HEK293T (cell line): ENCODE results near the gene TSPAN9.

Experiments
- CTCF ChIA-PET: fragments of 350-600 bp; formaldehyde crosslinking; extraction: SDS; loops from one replicate; lab custom pipeline; 2021; ENCODE audit warnings: antibody characterized with exemption, inconsistent platforms; lab: Yijun Ruan, JAX
- POLR2A ChIA-PET: fragments of 350-600 bp; formaldehyde crosslinking; extraction: SDS; loops from one replicate; lab custom pipeline; 2020; ENCODE audit warnings: antibody characterized with exemption, inconsistent platforms; lab: Yijun Ruan, JAX
- DNase-seq: peaks from one replicate; pipeline ENCODE4 v3.0.0; 2012; ENCODE audit warnings: mixed read lengths; ENCODE audit errors: extremely low spot score
- ARNT ChIP-seq: fragments of 450-650 bp; IDR thresholded peaks from 2 replicates; pipeline ENCODE4 v1.6.1; 2017; ENCODE audit warnings: mild to moderate bottlenecking
- BHLHE40 ChIP-seq: fragments of 450-650 bp; IDR thresholded peaks from 2 replicates; pipeline ENCODE4 v1.6.1; 2016; ENCODE audit warnings: mild to moderate bottlenecking, moderate library complexity, borderline replicate concordance
- CTBP1 ChIP-seq: fragments of 450-650 bp; IDR thresholded peaks from 2 replicates; pipeline ENCODE4 v1.6.1; 2016; ENCODE audit warnings: borderline replicate concordance
- ELF4 ChIP-seq: fragments of 450-650 bp; IDR thresholded peaks from 2 replicates; pipeline ENCODE4 v1.6.1; 2017; ENCODE audit warnings: antibody characterized with exemption
- FOXA1 ChIP-seq: fragments of 450-650 bp; IDR thresholded peaks from 2 replicates; pipeline ENCODE4 v1.6.1; 2016; ENCODE audit warnings: mild to moderate bottlenecking
- FOXK2 ChIP-seq: fragments of 450-650 bp; IDR thresholded peaks from 2 replicates; pipeline ENCODE4 v1.6.1; 2016; ENCODE audit warnings: mild to moderate bottlenecking
- FOXM1 ChIP-seq: fragments of 450-650 bp; IDR thresholded peaks from 2 replicates; pipeline ENCODE4 v1.6.1; 2017; ENCODE audit warnings: mild to moderate bottlenecking, borderline replicate concordance
- HDGF ChIP-seq: fragments of 450-650 bp; IDR thresholded peaks from 2 replicates; pipeline ENCODE4 v1.6.1; 2017; ENCODE audit warnings: antibody characterized with exemption, borderline replicate concordance
- L3MBTL2 ChIP-seq: fragments of 450-650 bp; conservative IDR thresholded peaks from 2 replicates; pipeline ENCODE4 v1.6.1; 2016; ENCODE audit warnings: mild to moderate bottlenecking
- LEF1 ChIP-seq: fragments of 450-650 bp; IDR thresholded peaks from 2 replicates; pipeline ENCODE4 v1.6.1; 2017; ENCODE audit warnings: mild to moderate bottlenecking, borderline replicate concordance
- NFRKB ChIP-seq: fragments of 450-650 bp; IDR thresholded peaks from 2 replicates; pipeline ENCODE4 v1.6.1; 2016; ENCODE audit warnings: mild to moderate bottlenecking, moderate library complexity
- PKNOX1 ChIP-seq: fragments of 450-650 bp; IDR thresholded peaks from 2 replicates; pipeline ENCODE4 v1.6.1; 2016
- SP1 ChIP-seq: fragments of 450-650 bp; IDR thresholded peaks from 2 replicates; pipeline ENCODE4 v1.6.1; 2017
- SUZ12 ChIP-seq: fragments of 450-650 bp; IDR thresholded peaks from 2 replicates; pipeline ENCODE4 v1.6.1; 2016; ENCODE audit warnings: mild to moderate bottlenecking
- TARDBP ChIP-seq: fragments of 450-650 bp; IDR thresholded peaks from 2 replicates; pipeline ENCODE4 v1.6.1; 2016
- ZNF384 ChIP-seq: fragments of 450-650 bp; IDR thresholded peaks from 2 replicates; pipeline ENCODE4 v1.6.1; 2016

The TSPAN9 gene

GRCh38 chr12:3165078-3165980 is 88.2 kb downstream of the TSPAN9 start:
- POLR2A ChIA-PET: no interaction called here
- no peak for TF ChIP-seq FOXM1
- TF ChIP-seq ELF4: no peak
- no peak for TF ChIP-seq L3MBTL2
- no peak for TF ChIP-seq NFRKB
- TF ChIP-seq PKNOX1: no peak
- CTCF ChIA-PET: interaction anchor here (0.6 kb wide), 1 partner anchor 387 kb away, joined by 3 read pairs; no protein-coding TSS in a partner anchor
- DNase-seq: no peak

- TF ChIP-seq FOXA1 (no peak), L3MBTL2 (no peak), FOXK2 (no peak), ELF4 (no peak), SUZ12 (no peak), CTBP1 (no peak), NFRKB (no peak), HDGF (no peak), BHLHE40 (no peak)
- POLR2A ChIA-PET: interaction anchor here (2.0 kb wide), 1 partner anchor 10 kb away, joined by 9 read pairs; no protein-coding TSS in a partner anchor
- CTCF ChIA-PET: interaction anchor here (0.6 to 1.7 kb wide), 2 partner anchors 16 to 35 kb away, joined by 3 to 4 read pairs; no protein-coding TSS in a partner anchor
- DNase-seq: no peak
Observed at GRCh38 chr12:3167636-3168035, 90.5 kb downstream of the TSPAN9 start.

- peak; percentile 38 for DNase-seq
- no peak for TF ChIP-seq L3MBTL2
- no peak for TF ChIP-seq BHLHE40
- CTCF ChIA-PET: interaction anchor here (1.2 kb wide), 1 partner anchor 35 kb away, joined by 5 read pairs; no protein-coding TSS in a partner anchor
- POLR2A ChIA-PET: interaction anchor here (0.9 to 2.0 kb wide), 2 partner anchors 10 to 14 kb away, joined by 3 to 9 read pairs; no protein-coding TSS in a partner anchor
Observed at GRCh38 chr12:3168223-3169221, 91.3 kb downstream of the TSPAN9 start.

DNA sequence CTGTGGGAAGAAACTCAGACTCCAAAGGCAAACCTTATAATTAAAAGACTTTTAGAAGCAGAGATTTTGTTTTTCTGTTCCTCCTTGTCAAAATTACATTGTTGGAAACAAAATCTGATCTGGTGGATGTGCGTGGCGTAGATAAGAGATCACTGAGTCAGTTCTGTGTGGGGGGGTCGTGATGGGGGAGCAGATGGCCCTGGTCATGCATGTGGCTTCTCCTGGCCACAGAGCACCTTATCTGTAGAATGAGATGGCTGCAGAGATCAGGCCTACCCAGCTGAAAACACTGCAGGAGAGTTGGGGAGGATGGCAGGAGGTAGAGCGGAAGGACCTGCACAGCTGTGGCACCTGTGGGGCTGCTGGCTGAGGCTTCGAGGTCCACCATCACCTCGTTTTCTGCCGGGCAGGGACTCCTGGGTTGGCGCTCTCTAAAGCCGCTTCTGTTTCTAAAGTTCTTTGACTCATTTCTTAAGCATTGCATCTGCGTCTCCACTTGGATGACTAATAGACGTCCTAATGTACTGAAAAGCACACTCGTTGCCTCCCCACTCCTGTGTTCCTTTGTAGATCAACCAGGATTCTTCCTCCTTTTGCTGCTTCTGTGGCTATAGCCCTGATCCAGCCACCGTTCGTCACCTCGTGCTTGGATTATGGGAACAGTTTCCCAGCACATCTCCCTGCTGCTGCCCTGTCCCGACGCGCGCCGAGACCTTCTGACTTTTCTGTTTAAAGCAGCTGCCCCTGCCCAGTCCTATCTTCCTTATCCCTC is 93.4 kb downstream of the TSPAN9 start:
- DNase-seq: no peak
- ChIA-PET CTCF (no interaction called here), POLR2A (no interaction called here)
- no peak for TF ChIP-seq L3MBTL2
- no peak for TF ChIP-seq FOXA1
- TF ChIP-seq FOXM1: no peak
- no peak for TF ChIP-seq SUZ12
- TF ChIP-seq ARNT: no peak
- no peak for TF ChIP-seq TARDBP
- no peak for TF ChIP-seq BHLHE40
- no peak for TF ChIP-seq ZNF384
- TF ChIP-seq NFRKB: no peak
- no peak for TF ChIP-seq SP1
- no peak for TF ChIP-seq LEF1
- TF ChIP-seq HDGF: no peak

- no peak for DNase-seq
- POLR2A ChIA-PET: no interaction called here
- CTCF ChIA-PET: no interaction called here
- TF ChIP-seq SP1 (no peak), NFRKB (no peak), ELF4 (no peak), BHLHE40 (no peak), FOXA1 (no peak), ARNT (no peak), FOXK2 (no peak), HDGF (no peak), TARDBP (no peak), L3MBTL2 (no peak), SUZ12 (no peak), FOXM1 (no peak), PKNOX1 (no peak), LEF1 (no peak), ZNF384 (no peak), CTBP1 (no peak)
Observed at GRCh38 chr12:3171195-3171591, 94.0 kb downstream of the TSPAN9 start.
